GM20431 (cell line): ENCODE results near the gene ID2.

ENCODE experiments used
- in situ Hi-C: fragments of 300-500 bp; cut with MseI, MboI; formaldehyde crosslinking; loops from one replicate; pipeline ENCODE4 v1.15.0; 2020; ENCODE audit warnings: low sequenced_read_pairs; ENCODE audit not compliant: unreplicated experiment

ID2 gene

GRCh38 chr2:8646731-8647461 is 35.0 kb upstream of the ID2 start:
- in situ Hi-C loops, result no loop called here

DNA sequence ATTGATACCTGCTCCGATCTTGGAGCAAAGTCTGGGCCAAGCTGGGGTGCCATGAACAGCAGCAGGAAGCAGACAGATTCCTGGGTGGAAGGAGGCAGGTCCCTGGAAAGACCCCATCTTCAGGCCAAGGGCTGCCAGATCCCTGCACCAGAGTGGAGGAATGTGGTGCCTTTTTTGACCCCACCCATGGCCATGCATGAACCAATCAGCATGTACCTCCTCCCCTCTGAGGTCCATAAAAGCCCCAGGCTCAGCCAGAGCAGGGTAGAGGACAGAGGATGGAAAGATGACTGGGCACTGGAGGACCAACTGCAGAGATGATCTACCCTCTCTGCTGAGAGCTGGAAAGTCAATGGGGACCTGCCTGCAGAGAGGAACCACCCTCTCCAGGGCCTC is 34.4 kb upstream of the ID2 start:
- in situ Hi-C loops, result no loop called here

DNA sequence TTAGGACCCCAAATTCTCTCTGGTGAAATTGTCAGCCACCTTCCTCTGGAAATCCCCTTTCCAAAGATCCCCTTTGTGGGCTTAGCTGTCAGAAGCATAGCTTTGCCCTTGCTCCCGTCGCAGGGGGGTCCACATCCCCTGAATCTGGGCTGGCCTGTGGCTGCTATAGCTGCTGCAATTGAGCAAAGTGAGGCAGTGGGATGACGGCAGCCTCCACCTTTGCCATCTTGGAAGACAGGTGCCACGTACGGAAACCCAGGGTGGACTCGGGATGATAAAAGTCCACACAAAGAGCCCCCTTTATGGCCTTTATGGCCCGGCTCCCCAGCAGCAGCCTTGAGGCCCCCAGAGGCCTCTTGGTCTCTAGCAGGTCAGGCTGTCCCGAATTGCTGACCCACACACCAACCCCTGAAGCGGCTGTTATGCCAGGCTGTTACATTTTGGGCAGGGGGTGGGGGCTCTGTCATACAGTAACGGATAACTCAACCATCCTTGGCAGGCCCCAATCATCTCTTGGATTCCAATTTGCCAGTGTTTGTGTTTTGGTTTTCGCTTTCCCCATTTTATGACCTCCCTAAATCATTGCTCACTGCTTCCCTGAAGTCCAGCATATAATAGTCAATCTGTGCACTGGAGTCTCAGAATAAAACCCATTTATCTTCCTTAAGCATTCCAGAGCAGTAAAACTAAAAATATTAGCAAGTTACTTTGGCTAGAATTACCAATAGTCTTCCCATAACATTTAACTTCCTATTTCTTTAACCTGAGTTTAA is 33.2 kb upstream of the ID2 start:
- in situ Hi-C loops, result no loop called here

GRCh38 chr2:8649718-8650117 is 32.1 kb upstream of the ID2 start:
- in situ Hi-C loops, result no loop called here

GRCh38 chr2:8650256-8650655 is 31.6 kb upstream of the ID2 start:
- in situ Hi-C loops, result no loop called here

DNA sequence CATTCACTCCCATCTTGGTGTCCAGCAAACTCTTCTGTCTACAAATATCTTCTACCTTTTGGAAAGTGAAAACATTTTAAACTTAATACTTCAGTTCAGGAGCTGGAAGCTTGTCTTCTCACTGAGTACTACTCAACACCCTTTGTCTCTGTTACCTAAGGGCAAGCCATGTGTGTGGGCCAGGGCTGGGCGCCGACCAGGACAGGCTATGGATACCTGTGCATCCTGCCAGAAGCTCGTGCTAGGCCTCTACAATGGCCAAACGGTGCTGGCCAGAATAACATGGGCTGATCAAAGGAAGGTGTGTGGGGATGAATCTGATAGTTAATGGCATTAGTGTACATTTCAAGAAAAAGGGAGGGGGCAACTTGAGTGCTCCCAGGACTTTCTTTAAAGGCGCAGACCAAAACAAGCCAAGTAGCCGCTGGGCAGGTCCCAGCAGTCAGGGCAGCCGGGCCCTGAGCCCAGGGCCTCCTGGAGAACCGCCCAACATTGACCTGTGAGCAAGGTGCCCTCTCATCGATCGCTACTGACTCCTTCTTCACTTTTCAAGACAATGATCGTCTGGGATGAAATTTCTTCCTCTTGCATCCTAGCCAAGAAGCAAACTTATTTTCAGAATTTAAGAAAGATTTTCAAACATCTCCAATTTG is 29.0 kb upstream of the ID2 start:
- in situ Hi-C loops, result no loop called here

- in situ Hi-C loops, result no loop called here
These were observed 28.4 kb upstream of the ID2 start for GRCh38 chr2:8653485-8653884.

DNA sequence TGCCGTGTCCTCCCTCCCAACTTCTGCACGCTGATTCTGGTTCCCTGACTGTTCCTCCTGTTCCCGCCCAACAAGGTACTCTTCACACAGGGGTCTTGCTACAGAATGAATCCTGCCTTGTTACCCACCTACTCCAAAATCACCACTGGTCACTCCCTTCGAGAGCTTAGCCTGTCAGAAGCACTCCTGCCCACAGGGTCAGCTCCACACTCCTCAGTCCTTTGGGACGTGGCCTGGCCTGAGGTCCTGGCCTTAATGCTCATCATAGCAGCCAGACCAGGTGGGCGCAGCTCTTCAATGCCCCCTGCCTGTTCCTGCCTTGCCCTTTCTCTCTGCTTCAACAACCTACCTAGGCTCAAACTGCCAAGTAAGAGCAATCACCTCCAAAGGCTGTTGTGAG is 27.8 kb upstream of the ID2 start:
- in situ Hi-C loops, result no loop called here

DNA sequence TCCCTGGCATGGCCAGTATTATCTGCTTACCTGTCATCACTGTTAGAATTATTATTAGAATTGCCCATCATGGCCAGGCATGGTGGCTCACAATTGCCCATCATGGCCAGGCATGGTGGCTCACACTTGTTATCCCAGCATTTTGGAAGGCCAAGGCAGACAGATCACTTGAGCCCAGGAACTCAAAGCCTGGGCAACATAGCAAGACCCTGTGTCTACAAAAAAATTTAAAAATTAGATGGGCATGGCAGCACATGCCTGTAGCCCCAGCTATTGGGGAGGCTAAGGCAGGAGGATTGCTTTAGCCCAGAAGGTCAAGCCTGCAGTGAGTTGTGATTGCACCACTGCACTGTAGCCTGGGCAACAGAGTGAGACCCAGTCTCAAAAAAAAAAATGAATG is 27.4 kb upstream of the ID2 start:
- in situ Hi-C loops, result no loop called here

GRCh38 chr2:8656160-8656641 is 25.7 kb upstream of the ID2 start:
- in situ Hi-C loops, result no loop called here

- in situ Hi-C loops, result no loop called here
These were observed 25.0 kb upstream of the ID2 start for GRCh38 chr2:8656811-8657210.

DNA sequence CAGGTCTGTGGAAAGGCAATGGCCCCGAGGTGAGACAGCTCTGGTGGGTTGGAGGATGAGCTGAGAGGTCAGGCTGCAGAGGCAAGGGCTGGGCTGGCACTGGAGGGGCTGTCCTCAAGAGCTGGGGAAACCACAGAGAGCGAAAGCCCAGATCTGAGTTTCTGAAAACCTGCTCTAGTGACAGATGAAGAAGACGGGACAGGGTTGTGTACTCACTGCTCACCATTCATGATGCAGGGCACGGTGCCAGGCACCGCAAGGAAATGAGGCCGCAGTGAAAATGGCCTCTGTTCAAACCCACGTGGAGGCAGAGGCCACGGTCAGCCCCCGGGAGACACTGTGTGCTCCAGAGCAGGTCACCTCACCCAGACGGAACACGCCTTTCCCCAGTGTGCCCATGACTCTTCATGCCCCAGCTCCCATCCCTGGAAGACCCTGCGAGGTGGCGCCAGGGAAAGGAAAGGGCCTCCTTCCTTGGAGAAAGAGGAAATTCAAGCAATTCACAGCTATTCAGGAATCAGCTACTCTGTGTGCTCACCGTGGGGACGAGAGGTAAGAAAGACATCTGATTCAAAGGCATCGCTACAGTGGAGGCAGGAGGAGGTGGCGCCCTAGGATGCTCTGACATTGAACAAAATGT is 24.3 kb upstream of the ID2 start:
- in situ Hi-C loops, result no loop called here

- in situ Hi-C loops, result no loop called here
These were observed 23.6 kb upstream of the ID2 start for GRCh38 chr2:8658064-8658862.

- in situ Hi-C loops, result no loop called here
These were observed 22.6 kb upstream of the ID2 start for GRCh38 chr2:8659092-8659734.

DNA sequence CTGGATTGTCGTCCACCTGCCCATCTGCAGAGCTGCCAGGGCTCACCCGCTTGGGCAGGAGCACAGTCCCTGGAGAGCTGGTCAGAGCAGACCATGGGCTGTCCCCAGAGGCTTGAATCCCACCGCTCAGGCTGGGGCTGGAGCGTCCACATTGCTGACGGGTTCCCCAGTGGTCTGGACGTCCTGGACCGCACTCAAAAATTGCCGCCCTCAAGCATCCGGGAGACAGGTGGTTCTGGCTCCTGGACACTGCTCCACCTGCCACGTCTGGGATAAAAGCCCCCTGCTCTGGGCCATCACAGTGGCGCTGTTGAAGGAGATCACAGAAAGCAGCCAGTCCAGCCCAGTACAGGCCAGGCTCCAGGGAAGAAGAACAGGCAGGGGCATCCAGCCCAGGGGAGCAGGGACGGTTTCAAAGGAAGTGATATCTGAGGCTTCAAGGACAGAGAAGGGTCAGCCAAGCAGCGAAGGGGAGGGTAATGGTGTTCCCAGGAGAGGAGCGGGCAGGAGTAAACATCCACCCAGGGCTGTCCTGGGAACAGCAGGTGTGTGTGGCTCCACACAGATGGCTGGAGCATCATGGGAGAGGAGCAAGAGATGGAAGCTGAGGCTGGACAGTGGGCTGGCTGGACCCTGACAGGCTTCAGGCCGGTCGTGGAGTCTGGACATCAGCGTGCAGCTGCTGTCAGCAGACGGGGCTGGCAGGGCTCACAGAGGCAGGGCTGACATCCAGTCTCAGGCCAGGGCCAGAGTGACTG is 21.9 kb upstream of the ID2 start:
- in situ Hi-C loops, result no loop called here

GRCh38 chr2:8661235-8661634 is 20.6 kb upstream of the ID2 start:
- in situ Hi-C loops, result no loop called here

DNA sequence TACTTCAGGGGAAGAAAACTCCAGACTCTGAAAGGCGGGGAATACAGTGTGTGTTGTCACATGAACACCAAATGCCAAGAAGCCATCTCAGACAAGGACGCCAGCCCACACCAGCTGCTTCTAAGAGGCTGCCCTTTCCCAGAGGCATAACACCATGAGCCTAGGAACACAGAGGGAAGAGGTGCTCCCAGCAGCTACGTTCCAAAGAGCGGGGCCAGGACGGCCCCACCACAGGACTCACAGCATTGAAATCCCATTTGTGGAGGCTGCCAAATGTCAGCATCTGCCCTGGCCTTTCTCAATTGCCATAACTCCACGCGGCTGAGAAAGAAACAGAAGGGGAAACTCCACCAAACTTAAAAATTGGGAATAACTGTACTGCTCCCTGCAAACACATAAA is 20.1 kb upstream of the ID2 start:
- in situ Hi-C loops, result no loop called here

DNA sequence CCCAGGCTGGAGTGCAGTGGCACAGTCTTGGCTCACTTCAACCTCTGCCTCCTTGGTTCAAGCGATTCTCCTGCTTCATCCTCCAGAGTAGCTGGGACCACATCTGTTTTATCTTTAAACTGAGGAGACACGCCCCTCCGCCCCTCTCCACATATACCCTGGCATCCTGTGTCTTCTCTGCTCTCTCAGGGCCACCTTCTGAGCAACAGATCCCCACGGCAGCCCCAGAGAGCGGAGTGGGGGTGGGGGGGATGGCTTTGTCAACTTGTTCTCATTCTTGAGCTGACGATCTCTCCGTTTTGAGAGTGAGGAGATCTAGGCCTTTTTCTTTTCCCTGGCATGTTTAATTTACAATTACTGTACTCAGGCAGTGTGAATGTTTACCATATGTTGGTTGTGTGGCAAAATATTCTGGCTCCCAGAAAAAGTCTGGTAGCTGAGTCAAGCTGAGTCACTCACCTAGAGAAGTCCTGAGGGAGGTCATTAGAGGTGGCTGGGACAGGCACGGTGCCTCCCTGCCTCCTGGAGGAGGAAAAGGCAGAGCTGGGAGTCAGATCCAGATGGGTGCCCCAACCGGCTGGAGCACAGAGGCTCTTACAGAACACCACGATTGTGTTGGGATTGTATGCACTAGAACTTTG is 19.5 kb upstream of the ID2 start:
- in situ Hi-C loops, result no loop called here
